Chondrocyte (in vitro differentiated cells): ENCODE measurements around the gene JAKMIP1. TPM values are rescaled to one million over a fixed set of nuclear protein-coding genes. Genes with fewer than 3 reads are reported as not detected.

ENCODE experiments used
- DNase-seq: peaks from one replicate; pipeline ENCODE4 v3.0.0; 2021; ENCODE audit warnings: mixed read lengths, low spot score
- H3K27ac Mint-ChIP-seq: one replicate; pipeline ENCODE4 v1.8.0; 2021; ENCODE audit warnings: mild to moderate bottlenecking, moderate library complexity, mixed read lengths; ENCODE audit not compliant: unreplicated experiment
- H3K27me3 Mint-ChIP-seq: 2 replicates; pipeline ENCODE4 v1.8.0; 2021; ENCODE audit warnings: low read depth, mixed read lengths
- H3K36me3 Mint-ChIP-seq: 2 replicates; pipeline ENCODE4 v1.8.0; 2021; ENCODE audit warnings: low read depth, mixed read lengths
- H3K4me1 Mint-ChIP-seq: 2 replicates; pipeline ENCODE4 v1.8.0; 2021; ENCODE audit warnings: low read depth, mild to moderate bottlenecking, mixed read lengths
- H3K4me3 Mint-ChIP-seq: one replicate; pipeline ENCODE4 v1.8.0; 2021; ENCODE audit warnings: mild to moderate bottlenecking, moderate library complexity, mixed read lengths; ENCODE audit not compliant: unreplicated experiment
- H3K9me3 Mint-ChIP-seq: 2 replicates; pipeline ENCODE4 v1.8.0; 2021; ENCODE audit warnings: low read depth, mixed read lengths
- CTCF ChIP-seq: fragments of 200-600 bp; sonication (generic); IDR thresholded peaks from 2 replicates; pipeline ENCODE4 v1.5.0; 2021; ENCODE audit warnings: antibody characterized with exemption, mild to moderate bottlenecking, moderate library complexity
- total RNA-seq: library from RNA; stranded (reverse); gene quantifications from 3 replicates; pipeline ENCODE4 v1.2.1, GENCODE V29; 2021

Gene JAKMIP1
- total RNA-seq, 1 donor from 2014 or later, result 0.10 TPM

DNA sequence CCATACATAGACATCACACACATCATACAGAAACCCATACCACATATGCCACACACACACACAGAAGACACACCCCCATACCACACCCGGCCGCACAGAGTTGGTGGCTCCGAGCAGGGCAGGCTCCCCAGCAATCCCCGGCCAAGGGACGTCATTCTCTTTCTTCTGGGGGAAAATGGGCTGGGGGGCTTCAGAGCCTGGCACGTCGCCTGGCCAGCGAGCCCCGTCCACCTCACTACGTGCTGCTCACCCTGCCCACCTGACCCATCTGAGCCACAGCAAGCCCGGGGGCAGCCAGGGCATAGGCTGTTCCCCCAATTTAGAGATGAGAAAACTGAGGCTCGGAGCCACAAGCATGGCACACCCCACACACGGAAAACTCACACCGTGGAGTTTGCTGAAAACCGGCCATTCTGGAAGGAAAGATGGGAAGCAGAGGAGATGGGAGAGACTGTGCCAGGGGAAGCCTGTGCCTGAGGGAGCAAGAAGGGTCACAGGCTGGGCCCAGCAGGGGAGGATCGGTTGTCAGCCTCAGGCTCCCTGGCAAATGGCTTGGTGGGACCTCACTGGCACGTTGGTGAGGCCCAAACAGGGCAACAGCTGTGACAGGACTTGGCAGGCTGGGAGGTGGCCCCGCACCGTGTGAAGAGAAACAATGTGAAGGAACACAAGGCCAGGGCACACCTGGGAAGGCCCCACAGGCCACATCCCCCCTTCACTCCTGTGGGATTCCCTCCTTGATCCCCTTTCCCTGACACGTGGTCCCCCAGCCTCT is 73.2 kb downstream of the JAKMIP1 start:
- no peaks in the 10 kb centered on the region for H3K4me1 Mint-ChIP-seq
- TF ChIP-seq CTCF, result no peak

GRCh38 chr4:6125103-6125651 is 75.2 kb downstream of the JAKMIP1 start:
- Mint-ChIP-seq H3K36me3 (no peaks in the 10 kb centered on the region), H3K27me3 (peaks cover 20% of the 10 kb centered on the region), H3K27ac (no peak overlapping the region), H3K9me3 (no peaks in the 10 kb centered on the region), H3K4me1 (no peaks in the 10 kb centered on the region), H3K4me3 (no peak overlapping the region)
- no peak for TF ChIP-seq CTCF
- no peak for DNase-seq

More for the DNA sequence above, 73.2 kb downstream of the JAKMIP1 start:
- H3K27me3 Mint-ChIP-seq, result peaks cover 24% of the 10 kb centered on the region
- peak; percentile 70 for DNase-seq
- H3K36me3 Mint-ChIP-seq, result no peaks in the 10 kb centered on the region
- no peak overlapping the region for H3K27ac Mint-ChIP-seq
- no peaks in the 10 kb centered on the region for H3K9me3 Mint-ChIP-seq
- H3K4me3 Mint-ChIP-seq, result no peak overlapping the region

- H3K36me3 Mint-ChIP-seq, result no peaks in the 10 kb centered on the region
- no peak for DNase-seq
- TF ChIP-seq CTCF, result no peak
- H3K27ac Mint-ChIP-seq, result no peak overlapping the region
- no peaks in the 10 kb centered on the region for H3K4me1 Mint-ChIP-seq
- peaks cover 19% of the 10 kb centered on the region for H3K27me3 Mint-ChIP-seq
- no peaks in the 10 kb centered on the region for H3K9me3 Mint-ChIP-seq
- H3K4me3 Mint-ChIP-seq, result no peak overlapping the region
Observed at GRCh38 chr4:6124386-6125102, 75.8 kb downstream of the JAKMIP1 start.

- H3K4me1 Mint-ChIP-seq, result no peaks in the 10 kb centered on the region
- TF ChIP-seq CTCF, result no peak
- no peak overlapping the region for H3K4me3 Mint-ChIP-seq
- DNase-seq, result peak; percentile 81
- H3K27ac Mint-ChIP-seq, result no peak overlapping the region
- peaks cover 17% of the 10 kb centered on the region for H3K27me3 Mint-ChIP-seq
- H3K36me3 Mint-ChIP-seq, result no peaks in the 10 kb centered on the region
- no peaks in the 10 kb centered on the region for H3K9me3 Mint-ChIP-seq
Observed at GRCh38 chr4:6123976-6124375, 76.4 kb downstream of the JAKMIP1 start.

DNA sequence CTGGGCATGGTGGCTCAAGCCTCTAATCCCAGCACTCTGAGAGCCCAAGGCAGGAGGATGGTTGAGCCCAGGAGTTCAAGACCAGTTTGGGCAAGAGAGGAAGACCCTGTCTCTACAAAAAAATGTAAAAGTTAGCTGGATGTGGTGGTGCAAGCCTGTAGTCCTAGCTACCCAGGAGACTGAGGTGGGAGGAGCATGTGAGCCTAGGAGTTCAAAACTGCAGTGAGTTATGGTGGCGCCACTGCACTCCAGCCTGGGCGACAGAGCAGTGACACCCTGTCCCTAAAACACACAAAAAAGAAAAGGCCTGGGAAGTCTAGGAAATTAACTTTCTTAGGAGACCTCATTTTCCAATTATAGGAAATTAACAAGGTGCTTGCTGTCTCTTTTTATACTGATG is 76.8 kb downstream of the JAKMIP1 start:
- Mint-ChIP-seq H3K27ac (no peak overlapping the region), H3K4me1 (no peaks in the 10 kb centered on the region), H3K9me3 (no peaks in the 10 kb centered on the region), H3K27me3 (peaks cover 20% of the 10 kb centered on the region), H3K4me3 (no peak overlapping the region), H3K36me3 (no peaks in the 10 kb centered on the region)
- no peak for TF ChIP-seq CTCF
- DNase-seq, result no peak
